Subcutaneous abdominal adipose tissue (tissue), 5 donors: Measurements from ENCODE around the gene TEX22.
A peak's percentile ranks its signal among the peaks of the same experiment; 100 is the strongest.

Source experiments
- H3K27ac ChIP-seq: one replicate; pipeline ENCODE4 v1.7.0; 2013; ENCODE audit warnings: low read depth, mild to moderate bottlenecking, inconsistent platforms, low read length, moderate library complexity
- H3K27me3 ChIP-seq, 5 donors: one replicate each; pipeline ENCODE4 v1.7.0; 2013; ENCODE audit warnings: low read length in 5 of 5, inconsistent platforms in 1 of 5; ENCODE audit not compliant: control insufficient read depth in 5 of 5, insufficient read depth in 4 of 5
- H3K36me3 ChIP-seq, 5 donors: one replicate each; pipeline ENCODE4 v1.7.0; 2013; ENCODE audit warnings: low read length in 5 of 5; ENCODE audit not compliant: control insufficient read depth in 5 of 5, insufficient read depth in 5 of 5
- H3K4me1 ChIP-seq, 5 donors: one replicate each; pipeline ENCODE4 v1.7.0; 2013; ENCODE audit warnings: low read length in 5 of 5, mild to moderate bottlenecking in 3 of 5, moderate library complexity in 1 of 5; ENCODE audit not compliant: control insufficient read depth in 5 of 5, insufficient read depth in 5 of 5
- H3K4me3 ChIP-seq, 5 donors: one replicate each; pipeline ENCODE4 v1.7.0; 2013; ENCODE audit warnings: low read length in 5 of 5, low read depth in 1 of 5
- H3K9ac ChIP-seq, 5 donors: one replicate each; pipeline ENCODE4 v1.7.0; 2013; ENCODE audit warnings: low read length in 5 of 5, mild to moderate bottlenecking in 4 of 5, moderate library complexity in 3 of 5
- H3K9me3 ChIP-seq, 5 donors: one replicate each; pipeline ENCODE4 v1.7.0; 2013; ENCODE audit warnings: low read length in 5 of 5; ENCODE audit not compliant: control insufficient read depth in 5 of 5
- donor health status: healthy.
- donor health status: healthy.
- donor health status: healthy.
- donor health status: healthy.
- donor health status: healthy.

Gene TEX22

DNA sequence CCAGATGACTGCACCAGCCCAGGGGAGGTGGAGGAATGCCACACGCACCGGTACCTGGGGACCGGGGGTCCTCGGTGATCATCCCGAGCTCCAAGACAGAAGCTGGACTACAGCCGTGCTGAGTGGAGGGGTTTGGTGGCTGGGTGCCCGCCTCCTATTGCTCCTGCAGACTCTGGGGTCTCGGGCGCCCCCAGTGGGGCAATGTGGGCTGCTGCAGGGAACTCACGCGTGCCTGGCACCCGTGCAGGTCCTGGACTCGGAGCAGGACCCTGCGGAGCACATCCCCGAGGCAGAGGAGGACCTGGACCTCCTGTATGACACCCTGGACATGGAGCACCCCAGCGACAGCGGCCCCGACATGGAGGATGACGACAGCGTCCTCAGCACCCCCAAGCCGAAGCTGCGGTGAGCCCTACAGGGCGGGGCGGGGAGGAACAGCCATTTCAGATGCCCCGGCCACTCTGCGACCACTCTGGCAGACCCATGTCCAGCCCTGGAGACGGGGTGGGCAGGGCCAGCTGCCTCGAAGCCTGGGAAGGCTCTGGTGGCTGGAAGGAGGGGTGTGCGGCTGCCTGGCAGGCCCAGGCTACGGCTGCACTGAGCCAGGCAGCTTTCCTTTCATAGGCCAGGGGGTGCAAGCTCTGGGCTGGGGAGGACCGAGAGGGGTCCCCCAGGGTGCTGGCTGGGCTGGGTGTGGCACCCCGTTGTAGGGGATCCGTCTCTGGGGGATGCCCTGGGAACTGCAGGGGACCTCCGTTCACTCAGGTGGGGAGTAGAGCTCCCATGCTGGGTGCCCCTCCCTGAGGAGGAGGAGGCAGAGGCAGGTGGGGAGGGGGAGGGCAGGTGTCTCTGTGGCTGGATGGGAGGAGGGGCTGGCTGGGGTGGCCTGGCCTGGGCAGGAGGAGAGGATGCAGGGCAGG lies 21.6 kb upstream of the TEX22 start:
- Histone ChIP-seq H3K9me3 (no peaks in the 10 kb centered on the region), H3K27me3 (no peaks in the 10 kb centered on the region), H3K4me3 (no peak overlapping the region), H3K36me3 (peaks cover 0 to 21% (median 15%) of the 10 kb centered on the region in 5 donors), H3K9ac (peak overlapping the region in 1 of 5 donors; percentile 22), H3K4me1 (no peaks in the 10 kb centered on the region), H3K27ac (no peak overlapping the region)

DNA sequence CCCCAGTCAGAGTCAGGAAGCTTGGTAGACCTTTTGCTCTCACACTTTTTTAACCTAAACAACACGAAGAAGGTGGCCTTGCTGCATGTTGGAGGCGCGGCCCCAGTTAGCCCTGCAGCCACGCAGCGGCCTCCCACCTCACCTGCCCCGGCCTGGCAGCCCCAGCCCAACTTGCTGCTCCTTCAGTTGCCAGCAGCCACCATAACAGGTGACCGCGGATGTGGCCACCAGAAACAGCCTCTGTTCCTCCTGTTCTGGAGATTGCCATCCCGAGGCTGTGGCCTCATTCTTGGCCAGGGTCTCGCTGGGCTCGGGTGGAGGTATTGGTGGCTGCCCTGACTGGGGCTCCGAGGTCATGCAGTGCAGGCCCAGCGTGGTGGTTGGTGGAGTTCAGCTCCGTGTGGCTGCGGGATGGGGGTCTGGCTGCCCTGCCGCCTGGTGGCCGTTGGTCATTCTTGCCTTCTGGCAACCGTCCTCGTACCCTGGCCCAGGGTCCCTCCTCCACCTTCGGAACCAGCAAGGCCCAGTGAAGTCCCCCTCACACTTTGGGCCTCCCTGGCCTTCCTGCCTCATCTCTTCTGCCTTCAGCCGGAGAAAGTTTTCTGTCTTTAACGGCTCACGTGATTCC lies 20.7 kb upstream of the TEX22 start:
- H3K4me1 ChIP-seq = no peaks in the 10 kb centered on the region
- peaks cover 0 to 27% (median 23%) of the 10 kb centered on the region in 5 donors for H3K36me3 ChIP-seq
- H3K9me3 ChIP-seq = no peaks in the 10 kb centered on the region
- H3K27ac ChIP-seq = no peak overlapping the region
- no peak overlapping the region for H3K4me3 ChIP-seq
- H3K9ac ChIP-seq = no peak overlapping the region
- no peaks in the 10 kb centered on the region for H3K27me3 ChIP-seq

GRCh38 chr14:105378199-105378598 lies 20.1 kb upstream of the TEX22 start:
- no peaks in the 10 kb centered on the region for H3K4me1 ChIP-seq
- H3K27me3 ChIP-seq = no peaks in the 10 kb centered on the region
- H3K4me3 ChIP-seq = no peak overlapping the region
- peaks cover 0 to 32% (median 28%) of the 10 kb centered on the region in 5 donors for H3K36me3 ChIP-seq
- no peak overlapping the region for H3K9ac ChIP-seq
- H3K9me3 ChIP-seq = no peaks in the 10 kb centered on the region
- no peak overlapping the region for H3K27ac ChIP-seq

DNA sequence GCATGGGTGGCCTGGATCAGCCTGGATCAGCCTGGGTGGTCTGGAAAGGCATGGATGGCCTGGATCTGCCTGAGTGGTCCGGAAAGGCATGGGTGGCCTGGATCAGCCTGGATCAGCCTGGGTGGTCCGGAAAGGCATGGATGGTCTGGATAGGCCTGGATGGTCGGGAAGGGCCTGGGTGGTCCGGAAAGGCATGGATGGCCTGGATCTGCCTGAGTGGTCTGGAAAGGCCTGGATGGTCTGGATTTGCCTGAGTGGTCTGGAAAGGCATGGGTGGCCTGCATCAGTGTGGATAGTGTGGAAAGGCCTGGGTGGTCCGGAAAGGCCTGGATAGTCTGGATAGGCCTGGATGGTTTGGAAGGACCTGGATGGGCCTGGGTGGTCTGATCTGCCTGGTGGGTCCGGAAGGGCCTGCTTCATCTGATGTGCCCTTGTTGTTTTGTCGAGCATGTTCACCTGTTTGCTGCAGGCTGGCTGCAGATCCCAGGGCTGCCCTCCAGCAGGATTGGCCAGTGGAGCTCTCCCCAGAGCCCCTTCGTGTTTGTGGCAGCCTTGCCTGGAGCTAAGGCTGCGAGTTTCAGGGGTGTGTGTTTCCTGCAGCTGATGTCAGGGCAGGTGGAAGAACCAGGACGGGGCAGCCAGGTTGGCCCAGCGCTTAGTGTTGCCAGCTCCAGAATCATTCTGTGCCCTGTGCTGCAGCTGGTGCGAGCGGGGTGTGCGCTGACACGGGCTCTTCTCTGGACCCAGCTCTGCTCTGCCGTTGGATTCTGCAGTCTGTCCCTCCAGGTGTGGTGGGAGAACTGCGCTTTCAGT lies 19.3 kb upstream of the TEX22 start:
- Histone ChIP-seq H3K4me3 (no peak overlapping the region), H3K9me3 (no peaks in the 10 kb centered on the region), H3K27me3 (no peaks in the 10 kb centered on the region), H3K27ac (no peak overlapping the region), H3K9ac (peak overlapping the region in 1 of 5 donors; percentile 59), H3K36me3 (peaks cover 0 to 41% (median 37%) of the 10 kb centered on the region in 5 donors), H3K4me1 (no peaks in the 10 kb centered on the region)

GRCh38 chr14:105379946-105380345 lies 18.4 kb upstream of the TEX22 start:
- H3K27ac ChIP-seq = no peak overlapping the region
- H3K9ac ChIP-seq = no peak overlapping the region
- H3K27me3 ChIP-seq = no peaks in the 10 kb centered on the region
- H3K9me3 ChIP-seq = no peaks in the 10 kb centered on the region
- H3K4me1 ChIP-seq = peaks cover 0 to under 1% (median 0%) of the 10 kb centered on the region in 5 donors
- H3K4me3 ChIP-seq = no peak overlapping the region
- H3K36me3 ChIP-seq = peaks cover 0 to 50% (median 46%) of the 10 kb centered on the region in 5 donors

- Histone ChIP-seq H3K9me3 (no peaks in the 10 kb centered on the region), H3K27ac (no peak overlapping the region), H3K27me3 (no peaks in the 10 kb centered on the region), H3K4me3 (no peak overlapping the region), H3K36me3 (peaks cover 0 to 58% (median 54%) of the 10 kb centered on the region in 5 donors), H3K9ac (no peak overlapping the region), H3K4me1 (peaks cover 0 to 8% (median 0%) of the 10 kb centered on the region in 5 donors)
Measured at GRCh38 chr14:105380756-105381155, 17.6 kb upstream of the TEX22 start.

GRCh38 chr14:105381446-105382342 lies 16.6 kb upstream of the TEX22 start:
- Histone ChIP-seq H3K27ac (no peak overlapping the region), H3K4me3 (no peak overlapping the region), H3K36me3 (peaks cover 0 to 67% (median 57%) of the 10 kb centered on the region in 5 donors), H3K27me3 (no peaks in the 10 kb centered on the region), H3K9me3 (no peaks in the 10 kb centered on the region), H3K9ac (no peak overlapping the region), H3K4me1 (peaks cover 0 to 18% (median 5%) of the 10 kb centered on the region in 5 donors)

GRCh38 chr14:105382343-105383082 lies 15.8 kb upstream of the TEX22 start:
- H3K27ac ChIP-seq = no peak overlapping the region
- peaks cover 0 to 74% (median 65%) of the 10 kb centered on the region in 5 donors for H3K36me3 ChIP-seq
- H3K4me1 ChIP-seq = peaks cover 0 to 25% (median 6%) of the 10 kb centered on the region in 5 donors
- no peak overlapping the region for H3K4me3 ChIP-seq
- H3K27me3 ChIP-seq = no peaks in the 10 kb centered on the region
- no peak overlapping the region for H3K9ac ChIP-seq
- no peaks in the 10 kb centered on the region for H3K9me3 ChIP-seq
